GM20000 (cell line): Measurements from ENCODE around the gene ANXA6.

ENCODE experiments used
- DNase-seq: peaks from one replicate; pipeline ENCODE4 v3.0.0; 2012; ENCODE audit warnings: low spot score
- TF ChIP-seq, protein P1 (sequence below): IDR thresholded peaks from 2 replicates; pipeline ENCODE4 v1.5.1; 2012; ENCODE audit warnings: mild to moderate bottlenecking, control low read depth; ENCODE audit errors: extremely low read depth, missing control alignments

ANXA6 gene

DNA sequence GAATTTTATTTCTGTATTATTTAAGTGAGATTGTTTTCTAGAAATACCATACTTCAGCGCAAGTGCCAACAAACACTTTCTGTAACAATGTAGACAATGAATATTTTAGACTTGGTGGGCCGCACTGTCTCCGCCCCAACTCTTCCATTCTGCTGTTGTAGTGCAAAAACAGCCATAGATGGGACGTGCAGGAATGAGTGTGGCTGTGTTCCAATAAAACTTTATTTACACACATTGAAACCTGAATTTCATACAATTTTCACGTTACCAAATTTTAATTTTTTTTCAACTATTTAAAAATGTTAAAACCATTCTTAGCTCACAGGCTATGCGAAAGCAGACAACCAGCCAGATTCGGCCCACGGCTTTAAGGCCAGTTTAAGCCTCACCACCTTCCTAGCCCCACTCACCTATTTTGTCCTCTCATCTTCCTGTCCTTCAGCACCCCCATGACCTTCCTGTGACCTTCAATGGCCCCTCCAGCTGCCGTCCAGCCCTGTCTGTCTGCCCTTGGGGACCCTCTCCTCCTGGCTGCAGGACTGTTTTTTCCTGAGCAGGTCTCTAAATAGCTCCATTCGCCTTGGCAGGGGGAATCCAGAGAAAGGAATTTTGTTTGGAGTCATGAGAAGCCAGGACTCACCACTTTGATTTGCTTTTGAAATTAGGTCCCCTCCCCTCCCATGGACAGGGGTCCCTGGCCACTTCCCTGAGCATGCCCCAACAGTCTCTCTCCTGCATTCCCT lies 11.2 kb upstream of the ANXA6 start:
- TF ChIP-seq, protein P1, sequence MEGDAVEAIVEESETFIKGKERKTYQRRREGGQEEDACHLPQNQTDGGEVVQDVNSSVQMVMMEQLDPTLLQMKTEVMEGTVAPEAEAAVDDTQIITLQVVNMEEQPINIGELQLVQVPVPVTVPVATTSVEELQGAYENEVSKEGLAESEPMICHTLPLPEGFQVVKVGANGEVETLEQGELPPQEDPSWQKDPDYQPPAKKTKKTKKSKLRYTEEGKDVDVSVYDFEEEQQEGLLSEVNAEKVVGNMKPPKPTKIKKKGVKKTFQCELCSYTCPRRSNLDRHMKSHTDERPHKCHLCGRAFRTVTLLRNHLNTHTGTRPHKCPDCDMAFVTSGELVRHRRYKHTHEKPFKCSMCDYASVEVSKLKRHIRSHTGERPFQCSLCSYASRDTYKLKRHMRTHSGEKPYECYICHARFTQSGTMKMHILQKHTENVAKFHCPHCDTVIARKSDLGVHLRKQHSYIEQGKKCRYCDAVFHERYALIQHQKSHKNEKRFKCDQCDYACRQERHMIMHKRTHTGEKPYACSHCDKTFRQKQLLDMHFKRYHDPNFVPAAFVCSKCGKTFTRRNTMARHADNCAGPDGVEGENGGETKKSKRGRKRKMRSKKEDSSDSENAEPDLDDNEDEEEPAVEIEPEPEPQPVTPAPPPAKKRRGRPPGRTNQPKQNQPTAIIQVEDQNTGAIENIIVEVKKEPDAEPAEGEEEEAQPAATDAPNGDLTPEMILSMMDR: no peak
- no peak for DNase-seq

DNA sequence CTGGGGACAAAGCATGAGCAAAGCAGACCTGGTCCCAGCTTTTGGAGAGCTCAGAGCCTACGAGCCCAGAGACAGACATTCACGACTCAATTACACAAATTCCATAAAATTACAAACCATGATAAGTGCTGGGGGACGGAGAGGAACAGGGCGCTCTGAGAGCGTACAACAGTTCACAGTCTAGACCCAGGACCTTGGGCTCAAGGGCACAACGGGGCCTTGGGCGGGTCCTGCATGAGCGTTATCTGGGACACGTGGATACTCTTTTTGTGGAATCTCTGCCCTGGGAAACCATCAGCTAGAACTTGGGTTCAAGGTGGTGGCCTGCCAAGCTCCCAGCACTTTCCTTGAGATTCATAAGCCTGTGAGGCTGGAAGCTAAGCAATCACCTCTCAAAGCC lies 9.4 kb upstream of the ANXA6 start:
- no peak for DNase-seq
- TF ChIP-seq, protein P1: no peak

DNA sequence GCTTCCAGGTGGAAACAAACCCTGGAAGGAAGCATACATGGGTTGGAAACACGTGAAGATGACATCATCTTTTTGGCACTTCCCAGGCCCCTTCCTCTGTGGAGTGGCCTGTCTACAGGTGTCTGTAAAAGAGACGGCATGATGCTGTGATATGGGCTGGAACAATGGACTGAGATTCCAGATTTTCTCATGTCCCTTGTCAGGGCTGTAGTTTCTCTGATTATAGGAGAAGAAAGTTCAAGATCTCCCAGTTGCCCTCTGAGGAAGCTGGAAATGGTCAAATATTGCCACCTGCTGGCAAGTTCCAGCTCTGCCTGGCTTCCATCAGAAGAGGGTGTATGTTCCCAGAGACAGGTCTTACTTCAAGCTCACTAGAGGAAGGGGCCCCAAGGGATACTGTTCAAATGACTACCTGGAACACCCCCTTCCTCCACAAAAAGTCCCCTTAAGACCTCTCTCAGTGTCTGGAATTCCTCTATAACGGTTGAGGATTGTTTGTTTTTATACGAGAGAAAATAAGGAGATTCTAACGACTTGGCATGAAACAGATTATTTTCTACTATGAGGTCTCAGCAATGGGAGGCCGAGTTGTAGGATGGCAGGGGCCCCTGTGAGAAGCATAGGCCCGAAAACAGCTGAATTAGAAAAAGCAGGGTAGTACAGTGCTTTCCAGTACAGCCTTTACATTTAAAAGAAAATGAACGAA lies 7.3 kb upstream of the ANXA6 start:
- peak; percentile 81 for DNase-seq
- TF ChIP-seq, protein P1: peak; percentile 90

DNA sequence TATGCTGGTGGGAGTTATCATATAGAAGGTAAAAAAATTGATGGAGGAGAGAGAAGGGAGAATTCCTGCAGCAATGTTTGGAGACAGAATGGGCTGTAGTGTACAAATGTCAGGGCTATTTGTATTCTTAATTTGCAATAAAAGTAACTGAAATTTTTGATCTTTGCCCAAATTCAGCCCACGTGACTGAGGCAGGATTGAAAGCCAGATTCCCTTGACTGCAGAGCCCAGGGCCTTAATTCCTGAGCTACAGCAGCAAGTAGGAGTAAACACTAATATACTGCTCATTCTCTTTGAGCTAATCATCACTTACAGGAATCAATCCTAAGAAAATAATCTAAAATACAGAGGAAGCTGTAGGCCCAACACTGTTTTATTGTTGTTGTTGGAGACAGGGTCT lies 5.2 kb upstream of the ANXA6 start:
- TF ChIP-seq, protein P1: no peak
- no peak for DNase-seq

DNA sequence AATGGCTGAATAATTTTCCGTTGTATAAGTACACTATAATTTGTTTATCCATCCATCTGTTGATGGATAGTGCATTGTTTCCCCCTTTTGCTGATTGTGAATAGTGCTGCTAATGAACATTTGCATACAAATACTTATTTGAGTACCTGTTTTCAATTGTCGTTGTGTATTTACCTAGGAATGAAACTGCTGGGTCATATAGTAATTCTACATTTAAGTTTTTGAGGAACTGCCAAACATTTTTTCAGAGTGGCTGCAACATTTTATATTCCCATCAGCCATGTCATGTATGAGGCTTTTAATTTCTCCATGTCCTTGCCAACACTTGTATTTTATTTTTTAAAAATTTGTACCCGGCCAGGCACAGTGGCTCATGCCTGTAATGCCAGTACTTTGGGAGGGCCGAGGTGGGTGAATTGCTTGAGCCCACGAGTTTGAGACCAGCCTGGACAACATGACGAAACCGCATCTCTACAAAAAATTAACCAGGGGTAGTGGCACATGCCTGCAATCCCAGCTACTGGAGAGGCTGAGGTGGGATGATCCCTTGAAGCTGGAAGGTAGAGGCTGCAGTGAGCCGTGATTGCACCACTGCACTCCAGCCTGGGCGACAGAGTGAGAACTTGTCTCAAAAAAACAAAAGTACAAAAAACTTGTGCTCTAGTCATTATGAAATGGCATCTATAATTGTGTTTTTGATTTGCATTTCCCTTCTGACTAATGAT lies 2.2 kb upstream of the ANXA6 start:
- TF ChIP-seq, protein P1: no peak
- DNase-seq: peak; percentile 48

DNA sequence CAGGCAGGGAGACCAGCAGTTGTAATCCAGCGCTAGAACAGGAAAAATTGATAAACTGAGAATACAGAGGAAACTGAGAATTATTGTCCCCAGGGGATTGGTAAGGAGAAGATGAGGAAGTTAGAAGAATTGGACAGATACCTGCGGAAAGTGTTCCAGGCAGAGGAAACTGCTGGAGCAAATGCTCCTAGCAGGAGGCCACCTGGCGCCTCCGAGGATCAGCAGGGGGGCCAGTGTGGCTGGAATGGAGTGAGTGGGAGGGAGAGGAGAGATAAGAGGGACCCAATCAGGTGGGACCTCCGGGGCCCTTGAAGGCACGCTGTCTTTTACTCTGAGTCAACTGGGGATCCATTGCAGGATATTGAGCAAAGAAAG lies 695 bp upstream of the ANXA6 start:
- TF ChIP-seq, protein P1: no peak
- DNase-seq: peak; percentile 53
